ENCODE measurements around the gene TMEM38A.

DNA sequence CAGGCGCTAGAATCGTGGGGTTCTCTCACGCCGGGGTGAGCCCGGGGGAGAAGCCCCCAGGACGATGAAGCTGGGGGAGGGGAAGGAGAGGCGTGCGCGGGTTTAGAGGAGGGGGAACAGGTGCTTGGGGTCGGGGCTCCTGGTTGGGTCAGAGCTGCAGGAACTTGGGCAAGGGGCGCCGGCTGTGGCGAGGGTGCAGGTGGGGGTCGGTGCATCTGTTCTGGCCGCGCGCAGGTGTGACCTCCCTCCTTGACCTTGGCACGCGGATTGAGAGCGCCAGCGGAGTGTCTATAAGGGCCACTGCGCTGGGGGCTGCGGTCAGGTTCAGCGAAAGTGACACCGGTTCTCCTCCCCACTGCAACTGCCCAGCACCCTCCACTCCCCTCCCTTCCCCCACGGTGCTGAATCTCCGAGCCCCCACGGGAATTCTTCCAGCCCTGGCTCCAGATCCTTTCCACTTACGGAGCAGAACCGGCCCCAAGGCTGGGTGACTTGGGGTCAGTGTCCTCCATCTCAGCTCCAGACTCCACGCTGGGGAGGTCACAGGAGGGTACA, 618 bp downstream of the TMEM38A start:
- TF ChIP-seq POLR2A (IDR thresholded peaks at IDR 0.05) (no peak), CTCF (IDR thresholded peaks at IDR 0.05) (no peak), EP300 (IDR thresholded peaks at IDR 0.05) (no peak)
